IMR-90 (cell line): ENCODE results near the gene DDHD1.

ENCODE experiments used
- CEBPB ChIP-seq: IDR thresholded peaks from 2 replicates; pipeline ENCODE4 v1.6.1; 2012; ENCODE audit warnings: low read depth, low read length, improper control_type of control experiment
- CTCF ChIP-seq: conservative IDR thresholded peaks from 2 replicates; pipeline ENCODE4 v1.5.1; 2012; ENCODE audit warnings: mild to moderate bottlenecking, low read depth, low read length, improper control_type of control experiment
- MXI1 ChIP-seq: IDR thresholded peaks from 2 replicates; pipeline ENCODE4 v1.6.1; 2012; ENCODE audit warnings: low read depth, mild to moderate bottlenecking, low read length, moderate library complexity, borderline replicate concordance
- POLR2A ChIP-seq: IDR thresholded peaks from 2 replicates; pipeline ENCODE4 v1.6.1; 2012; ENCODE audit warnings: mild to moderate bottlenecking, low read depth, low read length
- RAD21 ChIP-seq: IDR thresholded peaks from 2 replicates; pipeline ENCODE4 v1.6.1; 2012; ENCODE audit warnings: low read length, improper control_type of control experiment
- RCOR1 ChIP-seq: IDR thresholded peaks from 2 replicates; pipeline ENCODE4 v1.6.1; 2012; ENCODE audit warnings: mild to moderate bottlenecking, low read length, improper control_type of control experiment; ENCODE audit not compliant: insufficient replicate concordance
- RFX5 ChIP-seq: IDR thresholded peaks from 2 replicates; pipeline ENCODE4 v1.8.0; 2012; ENCODE audit warnings: low read depth, mild to moderate bottlenecking, low read length, moderate library complexity
- SMC3 ChIP-seq: fragments of 150-350 bp; IDR thresholded peaks from 2 replicates; pipeline ENCODE4 v1.6.1; 2016; ENCODE audit warnings: low read depth, mild to moderate bottlenecking, antibody characterized with exemption, low read length, moderate library complexity
- USF2 ChIP-seq: fragments of 150-350 bp; IDR thresholded peaks from 2 replicates; pipeline ENCODE4 v1.6.1; 2017; ENCODE audit warnings: mild to moderate bottlenecking, antibody characterized with exemption, low read length, low read depth

- TF ChIP-seq CTCF (no peak), RFX5 (no peak), POLR2A (no peak), SMC3 (no peak), MXI1 (no peak), USF2 (no peak), RAD21 (no peak), CEBPB (no peak), RCOR1 (no peak)
Measured at GRCh38 chr14:53006931-53007562, 146.1 kb downstream of the DDHD1 start.
